Heart left ventricle (tissue), 16 donors: Measurements from ENCODE around the gene WDSUB1. TPM values are rescaled to one million over a fixed set of nuclear protein-coding genes. Genes with fewer than 3 reads are reported as not detected.
A peak's percentile ranks its signal among the peaks of the same experiment; 100 is the strongest.

Source experiments
- ATAC-seq, 4 donors: fragments of 200-7000 bp; cut with Tn5 transposase; one replicate each; pipeline ENCODE4 v1.9.1; 2020 to 2022; ENCODE audit warnings: moderate library complexity in 4 of 4, mild to moderate bottlenecking in 3 of 4, moderate number of reproducible peaks in 1 of 4
- DNase-seq, 5 donors: peaks; one replicate each; pipeline ENCODE4 v3.0.0-alpha.2; 2020
- H3K27ac ChIP-seq, 12 donors: fragments of 200-600 bp; sonication (generic) in 4 of 12; one replicate each; pipeline versions ENCODE4 v1.5.0 to v1.8.0; 2016 to 2022; ENCODE audit warnings: mild to moderate bottlenecking in 2 of 12
- H3K27me3 ChIP-seq, 9 donors: fragments of 200-600 bp; sonication (generic) in 2 of 9; one replicate each; pipeline versions ENCODE4 v1.5.1 to v1.8.0; 2016 to 2022; ENCODE audit warnings: mild to moderate bottlenecking in 3 of 9
- H3K36me3 ChIP-seq, 9 donors: fragments of 200-600 bp; sonication (generic) in 2 of 9; one replicate each; pipeline versions ENCODE4 v1.5.0 to v1.8.0; 2018 to 2022; ENCODE audit warnings: mild to moderate bottlenecking in 2 of 9
- H3K4me1 ChIP-seq, 12 donors: fragments of 200-600 bp; sonication (generic) in 4 of 12; one replicate each; pipeline versions ENCODE4 v1.5.0 to v1.8.0; 2016 to 2022; ENCODE audit warnings: mild to moderate bottlenecking in 3 of 12
- H3K4me3 ChIP-seq, 12 donors: fragments of 200-600 bp; sonication (generic) in 4 of 12; one replicate each; pipeline versions ENCODE4 v1.5.0 to v1.8.0; 2017 to 2022; ENCODE audit warnings: mild to moderate bottlenecking in 9 of 12, moderate library complexity in 4 of 12
- H3K9me3 ChIP-seq, 12 donors: fragments of 200-600 bp; sonication (generic) in 4 of 12; one replicate each; pipeline versions ENCODE4 v1.5.0 to v1.8.0; 2016 to 2022; ENCODE audit warnings: mild to moderate bottlenecking in 1 of 12
- CTCF ChIP-seq, 12 donors: fragments of 200-600 bp; sonication (generic) in 4 of 12; IDR thresholded peaks; one replicate each; pipeline versions ENCODE4 v1.5.0 to v1.8.0; 2018 to 2022; ENCODE audit warnings: antibody characterized with exemption in 12 of 12, mild to moderate bottlenecking in 5 of 12
- POLR2A ChIP-seq, 2 donors: fragments of 450-650 bp; IDR thresholded peaks; one replicate each; pipeline ENCODE4 v1.6.1; 2017; ENCODE audit warnings: antibody characterized with exemption in 2 of 2, mild to moderate bottlenecking in 2 of 2, moderate library complexity in 2 of 2
- WGBS, 4 donors: extraction: QIAGEN DNeasy Blood & Tissue Kit in 2 of 4; methylation state at CpG; one replicate each; pipeline versions ENCODE4 v1.1.5 to v1.1.7; 2013 to 2018; 5-methylcytosine and 5-hydroxymethylcytosine counted together
- intact Hi-C, 10 donors: fragments of 100-400 bp; cut with DNase I; formaldehyde crosslinking; loops; one replicate each; pipeline versions ENCODE4 v1.11.1 to v1.14.2; 2022
- polyA plus RNA-seq, 2 donors: library from polyadenylated mRNA; stranded (reverse); fragments of 200-250 nt; gene quantifications; one replicate each; pipeline ENCODE4 v1.2.3, GENCODE V29; 2013
- total RNA-seq, 9 donors: library from RNA; depleted of rRNA in 2 of 9; stranded (reverse); fragments of >200 nt in 2 of 9; fragmentation: NEBNext Ultra II Directional in 3 of 9; extraction: Animal tissue kit (Norgen Biotek cat#: 25700) in 3 of 9; gene quantifications; one replicate each; pipeline versions ENCODE4 v1.1.0 to v1.2.4, GENCODE V29; 2016 to 2023
- donor health status: ischemic (EF 13 %, LVEDD 7.1; RV severe dilation, severe dysfunction).
- donor health status: healthy with polysubstance abuse.
- donor health status: DM: no; HTN: yes; CAD: no.
- donor health status: DM: no; HTN: no; CAD: no.
- donor health status: ischemic (EF 25% LVEDD 6.9; RV normal size, moderate dysfunction).
- donor health status: ischemic (EF 25% LVEDD 5.7; RV mildly dilated, moderate dysfunction).
- donor health status: healthy.
- donor health status: DM: yes; HTN: yes; CAD: no.
- donor health status: ischemic (EF 35%, LVEDD 5.7; RV mildly dilated, moderate dysfunction).
- donor health status: nonischemic (EF 11% LVEDD 7.7; RV severe dilation, severe dysfunction).
- donor health status: DM: yes; HTN: yes; CAD: no.
- donor health status: PGD.
- donor health status: ischemic (EF 29% LVEDD 5.4; RV normal size, mild dysfunction).
- donor health status: nonischemic (EF 23%, LVEDD 6.1; RV moderate dilation, normal function).

WDSUB1 gene
- total and polyA plus RNA-seq, 11 donors = 5.1 to 12.4 (median 8.0) TPM

- ATAC-seq = no peak
Measured at GRCh38 chr2:159297042-159297707, 10.7 kb upstream of the WDSUB1 start.

DNA sequence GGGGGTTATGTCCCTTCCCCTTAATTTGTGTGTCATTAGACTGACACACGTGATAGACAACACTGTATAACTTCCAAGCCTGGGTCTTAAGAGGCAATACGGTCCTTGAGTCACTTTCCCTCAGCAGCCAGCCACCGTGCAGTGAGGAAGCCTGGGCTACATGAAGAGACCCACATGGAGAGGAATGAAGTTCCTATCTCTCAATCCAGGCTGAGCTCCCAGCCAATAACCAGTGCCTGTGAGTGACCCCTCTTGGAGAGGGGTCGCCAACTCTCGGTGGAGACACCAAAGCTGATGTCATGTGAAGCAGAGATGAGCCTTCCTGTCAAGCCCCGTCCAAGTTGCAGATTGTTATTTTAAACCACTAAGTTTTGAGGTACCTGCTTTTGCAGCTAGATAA is 5.7 kb upstream of the WDSUB1 start:
- no peak for ATAC-seq
- Histone ChIP-seq H3K27ac (no peak overlapping the region), H3K4me3 (no peak overlapping the region), H3K4me1 (peaks cover 0 to 16% (median 3%) of the 10 kb centered on the region in 12 donors), H3K36me3 (no peaks in the 10 kb centered on the region), H3K9me3 (no peaks in the 10 kb centered on the region), H3K27me3 (no peaks in the 10 kb centered on the region)
- 60 to 70% (median 62%) methylated on average over 6 of the region's 6 CpGs for WGBS, 4 donors
- no peak for DNase-seq
- intact Hi-C loops = no loop called here
- no peak for TF ChIP-seq POLR2A (IDR thresholded peaks at IDR 0.05)

More at GRCh38 chr2:159297042-159297707, 10.7 kb upstream of the WDSUB1 start:
- Histone ChIP-seq H3K36me3 (no peaks in the 10 kb centered on the region), H3K9me3 (no peaks in the 10 kb centered on the region), H3K4me3 (no peak overlapping the region), H3K27me3 (no peaks in the 10 kb centered on the region), H3K27ac (no peak overlapping the region), H3K4me1 (no peaks in the 10 kb centered on the region)
- no peak for DNase-seq
- no peak for TF ChIP-seq CTCF (IDR thresholded peaks at IDR 0.05)
- no peak for TF ChIP-seq POLR2A (IDR thresholded peaks at IDR 0.05)
- 90 to 95% (median 95%) methylated on average over 5 of the region's 5 CpGs for WGBS, 4 donors
- intact Hi-C loops = no loop called here

- no peak for TF ChIP-seq CTCF (IDR thresholded peaks at IDR 0.05)
- no peak for TF ChIP-seq POLR2A (IDR thresholded peaks at IDR 0.05)
- no peaks in the 10 kb centered on the region for H3K36me3 ChIP-seq
- ATAC-seq (no peak), DNase-seq (no peak)
- no peaks in the 10 kb centered on the region for H3K9me3 ChIP-seq
- H3K4me1 ChIP-seq = peaks cover 0 to 23% (median 7%) of the 10 kb centered on the region in 12 donors
- H3K27me3 ChIP-seq = no peaks in the 10 kb centered on the region
- intact Hi-C loops = no loop called here
- H3K4me3 ChIP-seq = no peak overlapping the region
- WGBS, 4 donors = 67 to 72% (median 68%) methylated on average over 7 of the region's 7 CpGs
- no peak overlapping the region for H3K27ac ChIP-seq
Measured at GRCh38 chr2:159290289-159290907, 3.9 kb upstream of the WDSUB1 start.

DNA sequence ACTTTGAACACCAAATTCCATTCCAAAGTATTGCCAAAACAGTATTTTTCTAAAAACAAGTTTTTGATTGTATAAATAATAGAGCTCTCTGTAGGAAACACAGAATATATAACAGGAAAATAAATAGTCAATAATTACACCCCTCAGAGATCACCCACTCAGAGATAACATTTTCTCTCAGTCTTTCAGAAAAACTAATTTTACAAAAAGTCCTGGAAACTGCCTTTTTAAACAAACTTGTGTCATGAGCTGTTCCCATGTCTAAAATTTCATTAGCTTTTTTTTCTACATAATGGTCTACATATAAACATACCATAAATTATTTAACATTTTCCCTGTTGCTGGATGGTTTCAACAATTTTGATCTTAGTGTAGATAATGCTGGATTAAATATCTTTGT is 1.2 kb upstream of the WDSUB1 start:
- no peak overlapping the region for H3K4me3 ChIP-seq
- H3K27ac ChIP-seq = peak overlapping the region in 8 of 12 donors; percentile 86 to 97 (median 92)
- H3K9me3 ChIP-seq = no peaks in the 10 kb centered on the region
- intact Hi-C loops = no loop called here
- H3K4me1 ChIP-seq = peaks cover 0 to 29% (median 12%) of the 10 kb centered on the region in 12 donors
- ATAC-seq (no peak), DNase-seq (no peak)
- H3K27me3 ChIP-seq = no peaks in the 10 kb centered on the region
- no peak for TF ChIP-seq POLR2A (IDR thresholded peaks at IDR 0.05)
- TF ChIP-seq CTCF (IDR thresholded peaks at IDR 0.05) = no peak
- H3K36me3 ChIP-seq = peaks cover 0 to under 1% (median 0%) of the 10 kb centered on the region in 9 donors
